HepG2 (cell line): ENCODE measurements around the gene PPP3CB. TPM values are rescaled to one million over a fixed set of nuclear protein-coding genes. Genes with fewer than 3 reads are reported as not detected.

Experiments
- ATAC-seq: fragments of 200-7000 bp; cut with Tn5 transposase; 3 replicates; pipeline ENCODE4 v1.9.1; 2020; ENCODE audit warnings: mild to moderate bottlenecking, moderate library complexity
- BruUV-seq: library from RNA; stranded (reverse); fragments of 400-500 nt; replicated peaks from 2 replicates; lab custom pipeline; 2021; lab: Mats Ljungman, UMichigan
- CTCF ChIA-PET: fragments of 300-600 bp; formaldehyde crosslinking; extraction: SDS; loops from one replicate; lab custom pipeline; 2021; ENCODE audit warnings: low total read pairs, inconsistent platforms, low intra/inter-chr PET ratio; lab: Yijun Ruan, JAX
- POLR2A ChIA-PET: fragments of 350-600 bp; sonication (Branson Sonifier 250); formaldehyde crosslinking; loops from one replicate; lab custom pipeline; 2020; ENCODE audit warnings: antibody characterized with exemption, inconsistent platforms; lab: Yijun Ruan, JAX
- DNase-seq: peaks from one replicate; pipeline ENCODE4 v3.0.0-alpha.2; 2015; ENCODE audit warnings: low spot score
- FAIRE-seq: peaks from 3 replicates; lab custom pipeline; 2011; peaks lifted over from hg19 to GRCh38; lab: Jason Lieb, UNC
- H2AFZ ChIP-seq: one replicate; pipeline ENCODE4 v1.6.1; 2011; ENCODE audit warnings: low read length, inconsistent platforms
- H3K27ac ChIP-seq: fragments of 300-600 bp; 3 replicates; pipeline ENCODE4 v1.8.0; 2011; ENCODE audit warnings: mixed run types, mild to moderate bottlenecking, mixed read lengths, low read length, inconsistent platforms; ENCODE audit not compliant: insufficient read depth; ENCODE audit errors: extremely low read length
- H3K27me3 ChIP-seq, 2 experiments: fragments of 200-600 bp in 1 of 2; 2 replicates in 1 of 2; 3 replicates in 1 of 2; pipeline versions ENCODE4 v1.6.0 to v1.8.0; 2011; ENCODE audit warnings: low read length in 2 of 2, mild to moderate bottlenecking in 2 of 2, moderate library complexity in 2 of 2, inconsistent platforms in 1 of 2; ENCODE audit not compliant: insufficient read depth in 2 of 2, control insufficient read depth in 1 of 2
- H3K36me3 ChIP-seq, 2 experiments: fragments of 200-600 bp in 1 of 2; replicated peaks in 1 of 2; 2 replicates in 1 of 2; 3 replicates in 1 of 2; pipeline versions ENCODE4 v1.5.1 to v1.8.0; 2011; ENCODE audit warnings: low read length in 2 of 2, inconsistent platforms in 1 of 2; ENCODE audit not compliant: insufficient read depth in 2 of 2, control insufficient read depth in 1 of 2
- H3K4me1 ChIP-seq: 2 replicates; pipeline ENCODE4 v1.5.1; 2012; ENCODE audit warnings: low read length, inconsistent platforms; ENCODE audit not compliant: insufficient read depth
- H3K4me2 ChIP-seq: 2 replicates; pipeline ENCODE4 v1.6.0; 2011; ENCODE audit warnings: low read depth, low read length, inconsistent platforms
- H3K4me3 ChIP-seq, 3 experiments: fragments of 200-600 bp in 1 of 3; sonication (generic), shearing (Covaris generic) in 1 of 3; replicated peaks in 1 of 3; 2 replicates each; pipeline ENCODE4 v1.5.1; 2011 to 2016; ENCODE audit warnings: low read length in 3 of 3, inconsistent platforms in 2 of 3, low read depth in 2 of 3, mild to moderate bottlenecking in 2 of 3, control low read depth in 1 of 3, mixed read lengths in 1 of 3; ENCODE audit not compliant: insufficient read depth in 1 of 3
- H3K79me2 ChIP-seq: one replicate; pipeline ENCODE4 v1.6.1; 2011; ENCODE audit warnings: low read length, inconsistent platforms; ENCODE audit not compliant: insufficient read depth
- H3K9ac ChIP-seq: 2 replicates; pipeline ENCODE4 v1.6.0; 2011; ENCODE audit warnings: mild to moderate bottlenecking, low read depth, low read length, inconsistent platforms; ENCODE audit not compliant: insufficient read depth
- H3K9me3 ChIP-seq: 2 replicates; pipeline ENCODE4 v1.5.1; 2012; ENCODE audit warnings: mild to moderate bottlenecking, low read length
- H4K20me1 ChIP-seq: 2 replicates; pipeline ENCODE4 v1.6.0; 2011; ENCODE audit warnings: inconsistent platforms, mild to moderate bottlenecking, low read length, moderate library complexity; ENCODE audit not compliant: insufficient read depth
- FIP1L1 ChIP-seq: fragments of 200-400 bp; formaldehyde crosslinking; IDR thresholded peaks from 2 replicates; pipeline ENCODE4 v1.6.1; 2018; ENCODE audit warnings: low read depth, mild to moderate bottlenecking, low read length, moderate library complexity, borderline replicate concordance; ENCODE audit not compliant: insufficient read depth
- KDM2A ChIP-seq: sonication (generic); formaldehyde crosslinking; IDR thresholded peaks from 2 replicates; pipeline ENCODE4 v1.4.0; 2020; ENCODE audit warnings: low read depth, missing genetic modification reagents, borderline replicate concordance
- MEF2D ChIP-seq: sonication (generic); formaldehyde crosslinking; IDR thresholded peaks from 2 replicates; pipeline ENCODE4 v1.5.1; 2020; ENCODE audit warnings: mild to moderate bottlenecking, missing genetic modification reagents
- NPAS2 ChIP-seq: sonication (generic); formaldehyde crosslinking; IDR thresholded peaks from 2 replicates; pipeline ENCODE4 v1.8.0; 2022; ENCODE audit warnings: mild to moderate bottlenecking, missing genetic modification reagents, borderline replicate concordance
- RBFOX2 ChIP-seq: fragments of 200-400 bp; formaldehyde crosslinking; IDR thresholded peaks from 2 replicates; pipeline ENCODE4 v1.6.1; 2017; ENCODE audit warnings: low read depth, mild to moderate bottlenecking, low read length
- SRY ChIP-seq: sonication (generic); formaldehyde crosslinking; IDR thresholded peaks from 2 replicates; pipeline ENCODE4 v1.8.0; 2022; ENCODE audit warnings: mild to moderate bottlenecking, missing genetic modification reagents
- U2AF2 ChIP-seq: fragments of 200-400 bp; formaldehyde crosslinking; IDR thresholded peaks from 2 replicates; pipeline ENCODE4 v1.6.1; 2017; ENCODE audit warnings: low read depth, mild to moderate bottlenecking, low read length
- ZBTB4 ChIP-seq: sonication (generic); formaldehyde crosslinking; IDR thresholded peaks from 2 replicates; pipeline ENCODE4 v1.4.0; 2020; ENCODE audit warnings: missing genetic modification reagents, mild to moderate bottlenecking, borderline replicate concordance
- ZFX ChIP-seq: sonication (generic); formaldehyde crosslinking; IDR thresholded peaks from 2 replicates; pipeline ENCODE4 v1.4.0; 2020; ENCODE audit warnings: mild to moderate bottlenecking, low read depth, missing genetic modification reagents, moderate library complexity
- ZNF556 ChIP-seq: sonication (generic); formaldehyde crosslinking; IDR thresholded peaks from 2 replicates; pipeline ENCODE4 v1.4.0; 2020; ENCODE audit warnings: mild to moderate bottlenecking, missing genetic modification reagents, borderline replicate concordance
- ZNF652 ChIP-seq: IDR thresholded peaks from 2 replicates; pipeline ENCODE4 v1.6.1; 2016; ENCODE audit warnings: low read depth, borderline replicate concordance
- ZNF703 ChIP-seq: sonication (generic); formaldehyde crosslinking; IDR thresholded peaks from 2 replicates; pipeline ENCODE4 v1.5.1; 2020; ENCODE audit warnings: missing genetic modification reagents, mild to moderate bottlenecking, moderate library complexity, borderline replicate concordance
- WGBS: methylation state at CpG from one replicate; pipeline ENCODE4 v1.1.6; 2017; ENCODE audit warnings: low lambda C conversion rate; 5-methylcytosine and 5-hydroxymethylcytosine counted together
- in situ Hi-C: cut with HindIII; loops from 2 replicates; pipeline ENCODE4 v1.10.0; 2017; ENCODE audit warnings: low pct_unique_long_range_greater_than_20kb; ENCODE audit not compliant: extremely low pct_ligation_motif_present
- intact Hi-C: fragments of 100-400 bp; cut with micrococcal nuclease; formaldehyde crosslinking; loops from one replicate; pipeline ENCODE4 v1.10.0; 2022; ENCODE audit not compliant: unreplicated experiment
- polyA plus RNA-seq, 8 experiments: library from polyadenylated mRNA; depleted of rRNA in 3 of 8; stranded (reverse) in 7 of 8; unstranded in 1 of 8; fragments of >200 nt; fragmentation: Illumina TruSeq in 4 of 8; extraction: Trizol in 4 of 8; gene quantifications; 2 replicates each; pipeline versions ENCODE4 v1.2.1 to v1.2.3, GENCODE V29; 2011 to 2016; ENCODE audit warnings: low read depth in 4 of 8, missing spikeins in 1 of 8, mixed read lengths in 1 of 8; ENCODE audit not compliant: insufficient read depth in 1 of 8
- total RNA-seq, 5 experiments: library from RNA; depleted of rRNA; stranded (reverse); fragments of >200 nt; fragmentation: Illumina TruSeq; extraction: Trizol; gene quantifications; 2 replicates each; pipeline ENCODE4 v1.2.3, GENCODE V29; 2016; ENCODE audit warnings: low read depth in 1 of 5
- TF ChIP-seq, protein P1 (sequence below): sonication (generic); formaldehyde crosslinking; conservative IDR thresholded peaks from 2 replicates; pipeline ENCODE4 v1.8.0; 2022; ENCODE audit warnings: low read depth, missing genetic modification reagents

The PPP3CB gene
- total and polyA plus RNA-seq, 2 of the 13 experiments (the other 11 are each of a cell fraction or from before 2014, with no cell fraction given) = 8.7 to 11.4 TPM

- H3K9me3 ChIP-seq = no peaks in the 10 kb centered on the region
- WGBS = 98% methylated on average over 9 of the region's 9 CpGs
- CTCF ChIA-PET = no interaction called here
- H3K4me2 ChIP-seq = no peak overlapping the region
- TF ChIP-seq, protein P1, sequence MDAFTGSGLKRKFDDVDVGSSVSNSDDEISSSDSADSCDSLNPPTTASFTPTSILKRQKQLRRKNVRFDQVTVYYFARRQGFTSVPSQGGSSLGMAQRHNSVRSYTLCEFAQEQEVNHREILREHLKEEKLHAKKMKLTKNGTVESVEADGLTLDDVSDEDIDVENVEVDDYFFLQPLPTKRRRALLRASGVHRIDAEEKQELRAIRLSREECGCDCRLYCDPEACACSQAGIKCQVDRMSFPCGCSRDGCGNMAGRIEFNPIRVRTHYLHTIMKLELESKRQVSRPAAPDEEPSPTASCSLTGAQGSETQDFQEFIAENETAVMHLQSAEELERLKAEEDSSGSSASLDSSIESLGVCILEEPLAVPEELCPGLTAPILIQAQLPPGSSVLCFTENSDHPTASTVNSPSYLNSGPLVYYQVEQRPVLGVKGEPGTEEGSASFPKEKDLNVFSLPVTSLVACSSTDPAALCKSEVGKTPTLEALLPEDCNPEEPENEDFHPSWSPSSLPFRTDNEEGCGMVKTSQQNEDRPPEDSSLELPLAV (CRISPR knock-in tag) = no peak
- TF ChIP-seq MEF2D (CRISPR knock-in tag) (no peak), ZNF652 (CRISPR knock-in tag) (no peak), SRY (no peak), RBFOX2 (no peak), U2AF2 (no peak), FIP1L1 (no peak), ZNF556 (CRISPR knock-in tag) (no peak), KDM2A (CRISPR knock-in tag) (no peak), ZBTB4 (CRISPR knock-in tag) (no peak), ZFX (no peak), ZNF703 (no peak), NPAS2 (CRISPR knock-in tag) (no peak)
- TF ChIP-seq, all 625 proteins: peak for 0
- no peak for FAIRE-seq
- H3K27ac ChIP-seq = no peak overlapping the region
- in situ Hi-C loops = no loop called here
- no peak overlapping the region for H3K4me3 ChIP-seq
- no peak for DNase-seq
- H3K36me3 ChIP-seq = peaks cover 0 to 10% of the 10 kb centered on the region in 2 experiments; a peak in 1 of 5 replicates
- BruUV-seq = no TSS peak
- peaks cover 83% of the 10 kb centered on the region for H3K79me2 ChIP-seq
- no peak overlapping the region for H2AFZ ChIP-seq
- POLR2A ChIA-PET = no interaction called here
- no peak overlapping the region for H3K9ac ChIP-seq
- intact Hi-C loops = no loop called here
- ATAC-seq = no peak
- H3K4me1 ChIP-seq = peaks cover 10% of the 10 kb centered on the region
- no peaks in the 10 kb centered on the region for H3K27me3 ChIP-seq
- H4K20me1 ChIP-seq = peaks cover 18% of the 10 kb centered on the region
Measured at GRCh38 chr10:73404690-73405089, 91.1 kb downstream of the PPP3CB start.
